Measurements from ENCODE around the gene RAI1.

RAI1 gene

GRCh38 chr17:17698869-17699351, 17.7 kb downstream of the RAI1 start:
- DNase-seq (ENCODE audit: low spot score): no peak

GRCh38 chr17:17699491-17699890, 18.2 kb downstream of the RAI1 start:
- no peak for DNase-seq (ENCODE audit: low spot score)

GRCh38 chr17:17700251-17700969, 19.2 kb downstream of the RAI1 start:
- no peak for DNase-seq (ENCODE audit: low spot score)

- DNase-seq (ENCODE audit: low spot score): no peak
Observed at GRCh38 chr17:17701112-17701511, 19.9 kb downstream of the RAI1 start.

- no peak for DNase-seq (ENCODE audit: low spot score)
Observed at GRCh38 chr17:17701658-17702057, 20.4 kb downstream of the RAI1 start.

GRCh38 chr17:17702449-17703139, 21.3 kb downstream of the RAI1 start:
- no peak for DNase-seq (ENCODE audit: low spot score)

GRCh38 chr17:17703140-17703919, 22.1 kb downstream of the RAI1 start:
- DNase-seq (ENCODE audit: low spot score): no peak

GRCh38 chr17:17704931-17705330, 23.7 kb downstream of the RAI1 start:
- no peak for DNase-seq (ENCODE audit: low spot score)

- DNase-seq (ENCODE audit: low spot score): no peak
Observed at GRCh38 chr17:17706140-17707060, 25.1 kb downstream of the RAI1 start.

GRCh38 chr17:17708295-17708694, 27.0 kb downstream of the RAI1 start:
- no peak for DNase-seq (ENCODE audit: low spot score)

- DNase-seq (ENCODE audit: low spot score): no peak
Observed at GRCh38 chr17:17708816-17709215, 27.6 kb downstream of the RAI1 start.

- DNase-seq (ENCODE audit: low spot score): no peak
Observed at GRCh38 chr17:17709815-17710321, 28.6 kb downstream of the RAI1 start.

GRCh38 chr17:17710355-17710727, 29.1 kb downstream of the RAI1 start:
- no peak for DNase-seq (ENCODE audit: low spot score)

- no peak for DNase-seq (ENCODE audit: low spot score)
Observed at GRCh38 chr17:17710728-17711541, 29.7 kb downstream of the RAI1 start.

GRCh38 chr17:17711641-17712162, 30.4 kb downstream of the RAI1 start:
- no peak for DNase-seq (ENCODE audit: low spot score)

- no peak for DNase-seq (ENCODE audit: low spot score)
Observed at GRCh38 chr17:17712268-17712924, 31.1 kb downstream of the RAI1 start.

- DNase-seq (ENCODE audit: low spot score): no peak
Observed at GRCh38 chr17:17713839-17714238, 32.6 kb downstream of the RAI1 start.

- DNase-seq (ENCODE audit: low spot score): no peak
Observed at GRCh38 chr17:17714261-17714866, 33.1 kb downstream of the RAI1 start.

GRCh38 chr17:17714879-17715278, 33.6 kb downstream of the RAI1 start:
- no peak for DNase-seq (ENCODE audit: low spot score)
